IPS-18c (cell line): ENCODE measurements around the gene MAP4K1.
"Not testable (repeated sequence)": the region's sequence is repeated elsewhere in the genome, so short reads cannot be mapped to it uniquely, and the experiment has no call there.

Experiments
- H3K4me3 ChIP-seq: 2 replicates; pipeline ENCODE4 v1.7.0; 2013; ENCODE audit warnings: low read depth, mild to moderate bottlenecking, low read length, moderate library complexity; ENCODE audit not compliant: insufficient read depth
- H3K9me3 ChIP-seq: one replicate; pipeline ENCODE4 v1.6.1; 2013; ENCODE audit warnings: mild to moderate bottlenecking, low read length, moderate library complexity; ENCODE audit not compliant: control insufficient read depth, insufficient read depth

MAP4K1 gene

GRCh38 chr19:38561053-38561606 lies 56.6 kb downstream of the MAP4K1 start:
- H3K4me3 ChIP-seq = no peak overlapping the region
- no peaks in the 10 kb centered on the region for H3K9me3 ChIP-seq

- no peak overlapping the region for H3K4me3 ChIP-seq
Observed at GRCh38 chr19:38559428-38560401, 58.0 kb downstream of the MAP4K1 start.

GRCh38 chr19:38558933-38559332 lies 58.8 kb downstream of the MAP4K1 start:
- H3K4me3 ChIP-seq, H3K9me3 ChIP-seq: not testable (repeated sequence)

More at GRCh38 chr19:38559428-38560401, 58.0 kb downstream of the MAP4K1 start:
- H3K9me3 ChIP-seq = no peaks in the 10 kb centered on the region

GRCh38 chr19:38557205-38557799 lies 60.5 kb downstream of the MAP4K1 start:
- Histone ChIP-seq H3K4me3 (no peak overlapping the region), H3K9me3 (no peaks in the 10 kb centered on the region)

GRCh38 chr19:38556521-38557174 lies 61.1 kb downstream of the MAP4K1 start:
- Histone ChIP-seq H3K4me3 (no peak overlapping the region), H3K9me3 (no peaks in the 10 kb centered on the region)

GRCh38 chr19:38555200-38555599 lies 62.6 kb downstream of the MAP4K1 start:
- H3K4me3 ChIP-seq = no peak overlapping the region

GRCh38 chr19:38554676-38555141 lies 63.0 kb downstream of the MAP4K1 start:
- Histone ChIP-seq H3K4me3 (no peak overlapping the region), H3K9me3 (no peaks in the 10 kb centered on the region)

More at GRCh38 chr19:38555200-38555599, 62.6 kb downstream of the MAP4K1 start:
- no peaks in the 10 kb centered on the region for H3K9me3 ChIP-seq

- not testable (repeated sequence) for H3K9me3 ChIP-seq, H3K4me3 ChIP-seq
Observed at GRCh38 chr19:38553239-38553638, 64.5 kb downstream of the MAP4K1 start.

GRCh38 chr19:38551450-38551813 lies 66.3 kb downstream of the MAP4K1 start:
- Histone ChIP-seq H3K4me3 (no peak overlapping the region), H3K9me3 (no peaks in the 10 kb centered on the region)

GRCh38 chr19:38550376-38550775 lies 67.4 kb downstream of the MAP4K1 start:
- Histone ChIP-seq H3K4me3 (no peak overlapping the region), H3K9me3 (no peaks in the 10 kb centered on the region)

GRCh38 chr19:38549942-38550341 lies 67.8 kb downstream of the MAP4K1 start:
- no peak overlapping the region for H3K4me3 ChIP-seq
- no peaks in the 10 kb centered on the region for H3K9me3 ChIP-seq

- Histone ChIP-seq H3K9me3 (no peaks in the 10 kb centered on the region), H3K4me3 (no peak overlapping the region)
Observed at GRCh38 chr19:38549061-38549460, 68.7 kb downstream of the MAP4K1 start.

GRCh38 chr19:38547421-38547820 lies 70.3 kb downstream of the MAP4K1 start:
- H3K9me3 ChIP-seq = no peaks in the 10 kb centered on the region
- no peak overlapping the region for H3K4me3 ChIP-seq

- Histone ChIP-seq H3K4me3 (no peak overlapping the region), H3K9me3 (no peaks in the 10 kb centered on the region)
Observed at GRCh38 chr19:38545596-38545995, 72.2 kb downstream of the MAP4K1 start.

GRCh38 chr19:38544569-38545315 lies 73.0 kb downstream of the MAP4K1 start:
- no peak overlapping the region for H3K4me3 ChIP-seq
- no peaks in the 10 kb centered on the region for H3K9me3 ChIP-seq

GRCh38 chr19:38543807-38544568 lies 73.8 kb downstream of the MAP4K1 start:
- H3K9me3 ChIP-seq = no peaks in the 10 kb centered on the region
- no peak overlapping the region for H3K4me3 ChIP-seq
